Activated effector memory CD4-positive, alpha-beta T cell treated with anti-CD3 and anti-CD28 coated beads, Interleukin-2, amount 50 U/mL, for 16 hours (primary cell): ENCODE results near the gene NKIRAS2.
"Not testable (repeated sequence)": the region's sequence is repeated elsewhere in the genome, so short reads cannot be mapped to it uniquely, and the experiment has no call there.

Experiments used
- DNase-seq: peaks from one replicate; pipeline ENCODE4 v3.0.0-alpha.2; 2020

Gene NKIRAS2

GRCh38 chr17:42000413-42001133 lies 19.3 kb upstream of the NKIRAS2 start:
- DNase-seq, result no peak

- DNase-seq, result no peak
Measured at GRCh38 chr17:42001729-42002128, 18.2 kb upstream of the NKIRAS2 start.

- DNase-seq, result no peak
Measured at GRCh38 chr17:42002175-42002791, 17.6 kb upstream of the NKIRAS2 start.

GRCh38 chr17:42002792-42003301 lies 17.0 kb upstream of the NKIRAS2 start:
- DNase-seq, result no peak

DNA sequence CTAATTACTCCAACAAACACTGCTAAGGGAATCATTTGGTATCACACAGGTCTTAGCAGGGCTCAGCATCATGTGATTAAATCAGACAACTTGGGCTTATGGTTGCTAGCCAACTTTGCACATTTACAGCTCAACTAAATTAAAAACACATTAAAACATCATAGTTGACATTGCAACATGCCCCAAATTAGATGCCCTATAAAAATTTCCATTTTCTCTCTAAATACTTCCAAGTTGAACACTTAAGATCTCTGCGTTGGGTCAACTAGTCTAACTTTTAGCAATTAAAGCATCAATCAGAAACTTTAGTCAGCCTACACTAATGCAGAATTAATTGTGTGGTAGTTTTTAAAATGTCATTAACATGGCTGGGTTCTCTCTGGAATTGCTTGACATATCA lies 14.7 kb upstream of the NKIRAS2 start:
- DNase-seq, result no peak

DNA sequence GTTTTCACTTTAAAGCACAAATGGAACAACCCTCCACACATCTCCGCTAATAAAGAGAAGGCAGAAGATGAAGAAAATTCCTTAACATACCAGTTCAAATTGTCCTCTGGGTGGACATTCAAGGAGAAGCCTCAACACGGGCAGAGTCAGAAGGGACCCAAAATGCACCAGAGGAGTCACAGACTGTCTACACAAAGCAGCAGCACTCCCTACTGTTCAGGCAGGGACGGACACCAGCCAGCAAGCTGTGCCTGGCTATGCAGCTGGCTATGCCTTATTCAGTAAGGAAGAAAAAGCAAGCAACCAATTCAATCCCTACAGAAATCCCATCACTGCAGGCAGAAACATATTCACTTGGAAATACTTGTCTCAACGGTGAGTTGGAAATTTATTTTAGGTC lies 10.7 kb upstream of the NKIRAS2 start:
- DNase-seq, result no peak

- DNase-seq, result not testable (repeated sequence)
Measured at GRCh38 chr17:42010266-42010680, 9.6 kb upstream of the NKIRAS2 start.

DNA sequence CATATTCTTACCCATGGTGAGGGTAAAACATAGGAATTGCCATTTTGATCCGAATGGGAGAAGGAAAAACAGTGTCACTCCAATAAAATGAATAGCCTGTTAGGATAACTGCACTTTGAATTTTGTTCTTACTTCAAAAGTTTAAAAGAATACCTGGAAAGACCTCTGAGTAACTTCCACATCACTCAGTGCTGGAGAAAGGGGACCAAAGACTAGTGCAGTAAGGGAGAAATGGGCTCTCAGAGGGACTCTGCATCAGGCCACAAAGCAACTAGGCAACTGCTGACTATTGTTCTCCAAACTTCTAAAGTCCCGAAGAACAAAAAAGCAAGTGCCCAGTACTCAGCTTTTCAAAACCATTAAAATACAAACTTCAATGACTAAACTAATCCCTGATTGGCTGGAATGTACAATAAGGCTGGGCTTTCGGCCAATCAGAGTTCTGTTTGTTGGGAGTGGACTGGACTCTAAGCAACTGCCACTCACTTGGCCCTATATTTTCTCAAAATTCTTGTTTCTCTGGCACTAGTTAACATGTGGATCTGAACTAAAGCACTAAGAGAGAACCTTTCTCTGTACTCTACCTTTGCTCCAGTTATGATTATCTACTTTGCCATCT lies 8.9 kb upstream of the NKIRAS2 start:
- DNase-seq, result no peak

- DNase-seq, result not testable (repeated sequence)
Measured at GRCh38 chr17:42012363-42012762, 7.5 kb upstream of the NKIRAS2 start.

DNA sequence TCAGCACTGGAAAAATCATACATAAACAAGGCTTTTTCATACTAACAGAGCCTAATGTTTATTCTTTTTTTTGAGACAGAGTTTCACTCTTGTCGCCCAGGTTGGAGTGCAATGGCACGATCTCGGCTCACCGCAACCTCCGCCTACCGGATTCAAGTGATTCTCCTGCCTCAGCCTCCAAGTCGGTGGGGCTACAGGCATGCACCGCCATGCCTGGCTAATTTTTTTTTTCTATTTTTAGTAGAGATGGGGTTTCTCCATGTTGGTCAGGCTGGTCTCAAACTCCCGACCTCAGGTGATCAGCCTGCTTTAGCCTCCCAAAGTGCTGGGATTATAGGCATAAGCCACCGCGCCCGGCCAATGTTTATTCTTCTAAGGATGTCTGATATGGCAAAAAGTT lies 6.2 kb upstream of the NKIRAS2 start:
- not testable (repeated sequence) for DNase-seq

- DNase-seq, result peak; percentile 74
Measured at GRCh38 chr17:42016411-42016831, 3.5 kb upstream of the NKIRAS2 start.

DNA sequence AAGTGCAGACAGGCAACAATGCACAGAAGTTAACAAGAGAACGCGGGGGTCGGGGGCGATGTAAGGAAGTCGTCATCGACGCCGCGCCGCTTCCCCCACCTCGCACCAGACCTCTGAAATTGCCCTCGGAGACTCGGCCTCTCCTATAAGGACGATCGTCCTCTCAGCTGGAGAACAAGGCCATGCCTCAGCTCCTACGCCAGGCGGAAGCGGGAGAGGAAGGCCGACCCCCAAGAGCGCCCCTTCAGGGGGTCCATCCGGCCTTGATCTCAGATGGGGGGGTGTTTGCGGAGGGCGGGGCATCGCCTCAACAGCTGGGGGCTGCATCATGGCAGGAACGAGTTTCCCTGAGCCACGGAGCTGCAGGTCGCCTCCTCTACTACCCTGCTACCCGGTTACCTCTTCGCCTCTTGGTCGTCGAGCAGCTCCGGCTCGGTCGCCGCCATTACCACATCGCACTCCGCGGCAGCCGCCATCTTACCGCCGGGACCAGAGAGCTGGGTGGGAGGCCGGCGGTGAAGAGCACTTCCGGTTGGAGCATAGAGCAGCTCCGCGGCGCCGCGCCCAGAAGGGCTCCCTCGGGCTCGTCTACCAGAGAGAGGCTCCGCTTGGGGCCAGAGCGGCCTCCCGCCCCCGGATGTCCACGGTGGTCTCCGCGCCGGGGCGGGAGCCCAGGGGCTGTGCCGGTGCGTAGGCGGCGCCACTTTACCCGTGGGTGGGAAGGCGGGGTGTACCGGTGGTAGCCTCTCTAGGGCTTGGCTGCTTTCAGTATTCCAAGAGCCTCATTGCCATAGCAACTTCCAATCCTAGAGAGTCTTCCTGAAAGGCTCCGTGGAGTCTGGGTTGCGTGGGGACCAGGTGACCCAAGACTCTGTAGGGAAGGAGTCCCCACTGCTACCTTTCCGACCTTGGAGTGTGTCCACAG lies 2.7 kb upstream of the NKIRAS2 start, which contains the start of gene DNAJC7:
DNAJC7 (minus strand) TSS at position 499 of the 925 bp plus-strand sequence; CDS start at position 476, 23 bp downstream.
- peak; percentile 96 for DNase-seq

DNA sequence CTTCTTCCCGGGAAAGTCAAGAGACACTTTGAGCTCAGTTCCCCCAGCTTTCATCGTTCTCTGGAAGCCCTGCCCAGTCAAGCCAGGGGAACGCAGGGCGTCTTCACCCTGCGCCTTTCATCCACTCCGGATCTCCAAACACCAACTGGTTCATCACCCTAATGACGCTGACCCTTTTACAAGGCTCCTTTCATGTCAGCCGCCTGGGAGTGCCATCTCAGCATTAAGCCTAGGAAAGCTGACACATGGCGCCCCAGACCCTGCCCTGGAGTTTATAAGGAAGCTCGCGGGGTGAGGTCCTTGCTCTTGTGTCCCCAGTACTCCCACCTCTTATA lies 2.1 kb upstream of the NKIRAS2 start:
- no peak for DNase-seq

DNA sequence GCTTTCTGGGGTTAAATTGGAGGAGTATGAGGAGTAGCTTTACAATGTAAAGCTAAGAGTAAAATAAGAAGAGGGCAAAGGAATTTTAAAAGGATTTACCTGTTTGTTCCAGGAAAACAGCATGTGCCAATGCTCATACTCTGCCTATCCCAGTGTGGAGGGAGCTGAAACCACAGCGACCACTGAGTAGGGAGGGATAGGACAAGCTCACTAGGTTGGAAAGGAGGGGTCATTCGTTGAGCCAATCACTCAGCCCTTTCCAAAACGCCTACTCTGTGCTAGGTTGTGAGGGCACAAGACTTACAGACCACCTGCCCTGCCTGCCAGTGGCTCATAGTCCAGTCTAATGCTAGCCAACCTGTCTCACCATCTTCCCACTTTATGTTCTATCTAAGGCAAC lies 1.6 kb upstream of the NKIRAS2 start:
- no peak for DNase-seq

DNA sequence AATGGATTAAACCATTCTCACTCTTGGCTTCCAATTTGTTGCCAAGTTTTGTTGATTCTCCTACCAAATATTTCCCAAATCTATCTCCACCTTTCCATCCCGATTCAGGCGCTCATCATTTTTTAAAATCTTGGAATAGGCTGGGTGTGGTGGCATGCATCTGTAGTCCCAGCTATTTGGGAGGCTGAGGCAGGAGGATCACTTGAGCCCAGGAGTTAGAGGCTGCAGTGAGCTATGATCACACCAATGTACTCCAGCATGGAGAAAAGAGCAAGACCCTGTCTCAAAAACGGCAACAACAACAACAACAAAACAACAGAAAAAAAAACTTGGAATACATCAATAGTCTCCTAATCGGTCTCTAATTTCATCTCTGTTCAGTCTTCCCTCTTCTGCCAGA lies 902 bp upstream of the NKIRAS2 start:
- DNase-seq, result no peak

DNA sequence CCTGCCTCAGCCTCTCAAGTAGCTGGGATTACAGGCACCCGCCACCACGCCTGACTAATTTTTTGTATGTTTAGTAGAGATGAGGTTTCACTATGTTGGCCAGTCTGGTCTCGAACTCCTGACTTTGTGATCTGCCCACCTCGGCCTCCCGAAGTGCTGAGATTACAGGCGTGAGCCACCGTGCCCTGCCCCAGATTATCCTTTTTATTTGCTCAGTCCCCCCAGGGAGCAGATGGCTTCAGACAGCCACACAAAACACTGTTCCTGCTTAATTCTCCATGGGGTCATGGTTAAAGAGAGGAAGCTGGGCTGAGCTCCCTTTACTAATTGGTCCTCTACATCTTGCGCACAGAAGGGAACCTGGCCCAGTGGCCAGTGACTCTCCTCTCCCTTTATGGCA lies 955 bp downstream of the NKIRAS2 start:
- not testable (repeated sequence) for DNase-seq

GRCh38 chr17:42023524-42024349 lies 3.8 kb downstream of the NKIRAS2 start:
- no peak for DNase-seq

DNA sequence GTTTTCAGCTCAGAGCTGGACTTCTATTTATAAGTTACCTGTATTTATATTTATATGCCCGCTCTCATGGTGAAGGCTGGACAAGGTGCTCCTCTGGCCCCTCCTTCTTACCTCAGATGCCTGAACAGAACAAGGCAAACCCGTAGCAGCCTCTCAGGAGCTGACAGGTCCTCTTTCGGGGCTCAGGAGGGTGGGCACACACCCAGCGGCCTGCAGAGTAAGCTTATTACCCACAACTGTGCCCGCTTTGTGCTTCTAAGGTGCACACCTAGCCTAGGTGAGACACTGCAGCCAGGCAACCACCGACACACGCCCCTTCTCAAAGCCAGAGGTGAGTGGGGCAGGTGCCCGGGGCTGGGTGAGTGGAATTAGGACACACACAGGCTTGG lies 5.3 kb downstream of the NKIRAS2 start:
- no peak for DNase-seq

- no peak for DNase-seq
Measured at GRCh38 chr17:42025936-42026335, 6.0 kb downstream of the NKIRAS2 start.

DNA sequence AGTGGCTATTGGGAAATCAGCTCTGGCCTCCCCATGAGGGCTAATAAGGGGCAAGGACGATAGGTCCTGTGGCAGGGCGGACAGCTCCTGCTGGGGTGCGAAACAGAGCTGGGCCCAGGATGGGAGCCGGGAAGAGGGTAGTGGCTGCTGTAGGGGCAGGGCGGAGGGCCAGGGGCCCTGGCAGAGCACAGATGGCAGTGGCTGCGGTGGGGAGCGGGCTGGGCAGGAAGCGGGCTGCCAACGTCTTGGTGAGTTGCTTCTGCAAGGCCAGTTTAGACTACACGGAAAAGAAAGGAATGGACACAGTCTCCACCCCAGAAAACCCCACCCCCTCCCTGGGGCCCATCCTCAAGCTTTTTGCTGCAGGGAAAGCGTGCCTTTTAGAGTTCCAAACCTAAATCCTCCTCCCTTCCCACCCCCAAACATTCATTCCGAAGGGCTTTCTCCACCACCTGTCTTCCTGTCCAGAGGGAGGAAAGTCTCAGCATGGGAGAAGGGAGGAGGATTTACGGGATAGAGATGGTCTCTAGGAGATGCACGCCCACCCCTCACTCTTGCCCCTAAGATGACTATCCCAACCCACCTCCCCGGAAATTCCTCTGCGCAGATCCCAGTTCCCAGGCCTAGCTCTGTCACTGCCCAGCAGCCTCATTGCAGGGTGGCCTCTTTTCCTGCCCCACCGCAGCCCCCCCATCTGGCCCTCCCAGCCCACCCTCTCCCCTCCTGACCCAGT lies 7.1 kb downstream of the NKIRAS2 start:
- DNase-seq, result no peak

- no peak for DNase-seq
Measured at GRCh38 chr17:42027590-42027889, 7.7 kb downstream of the NKIRAS2 start.
